Measurements from ENCODE around the gene TMEM26. TPM values are rescaled to one million over a fixed set of nuclear protein-coding genes. Genes with fewer than 3 reads are reported as not detected.

Gene TMEM26
- total and polyA plus RNA-seq, 2 of the 13 experiments (the other 11 are each of a cell fraction or from before 2014, with no cell fraction given): not detected

- ChIA-PET POLR2A (no interaction called here), CTCF (ENCODE audit: low intra/inter-chr PET ratio, low total read pairs) (no interaction called here)
- DNase-seq (ENCODE audit: low spot score): no peak
Observed at GRCh38 chr10:61438141-61438988, 14.8 kb downstream of the TMEM26 start.

More at GRCh38 chr10:61438141-61438988, 14.8 kb downstream of the TMEM26 start:
- FAIRE-seq: no peak
- no peak overlapping the region for H3K9ac ChIP-seq (ENCODE audit: insufficient read depth, low read depth, low read length)
- H3K36me3 ChIP-seq (replicated peaks in 1 of 2; ENCODE audit: control insufficient read depth in 1 of 2, insufficient read depth in 2 of 2, low read length in 2 of 2): no peaks in the 10 kb centered on the region
- H3K27me3 ChIP-seq (ENCODE audit: control insufficient read depth in 1 of 2, insufficient read depth in 2 of 2, low read length in 2 of 2): no peaks in the 10 kb centered on the region
- no peaks in the 10 kb centered on the region for H4K20me1 ChIP-seq (ENCODE audit: insufficient read depth, low read length)
- in situ Hi-C loops (cut with HindIII; ENCODE audit: extremely low pct_ligation_motif_present, low pct_unique_long_range_greater_than_20kb) (no loop called here), intact Hi-C loops (cut with micrococcal nuclease; ENCODE audit: unreplicated experiment) (no loop called here)
- BruUV-seq (replicated peaks): no TSS peak
- no peak for TF ChIP-seq USF2 (IDR thresholded peaks at IDR 0.05; ENCODE audit: low read depth, low read length)
- TF ChIP-seq USF2 (CRISPR knock-in tag; IDR thresholded peaks at IDR 0.05; ENCODE audit: borderline replicate concordance): no peak
- TF ChIP-seq ZNF839 (CRISPR knock-in tag; IDR thresholded peaks at IDR 0.05; ENCODE audit: borderline replicate concordance): no peak
- no peak for TF ChIP-seq SNAPC2 (CRISPR knock-in tag; IDR thresholded peaks at IDR 0.05)
- H3K27ac ChIP-seq (ENCODE audit: extremely low read length, insufficient read depth, low read length): no peak overlapping the region
- no peaks in the 10 kb centered on the region for H3K9me3 ChIP-seq (ENCODE audit: low read length)
- H3K79me2 ChIP-seq (ENCODE audit: insufficient read depth, low read length): no peaks in the 10 kb centered on the region
- no peaks in the 10 kb centered on the region for H3K4me1 ChIP-seq (ENCODE audit: insufficient read depth, low read length)
- H2AFZ ChIP-seq (ENCODE audit: low read length): no peak overlapping the region
- H3K4me2 ChIP-seq (ENCODE audit: low read depth, low read length): no peak overlapping the region
- WGBS (ENCODE audit: low lambda C conversion rate): 25% methylated on average over 2 of the region's 2 CpGs
- H3K4me3 ChIP-seq (replicated peaks in 1 of 3; ENCODE audit: insufficient read depth in 1 of 3, low read depth in 2 of 3, low read length in 3 of 3): no peak overlapping the region
- ATAC-seq: no peak
